ENCODE results near the gene FOXP1.

The FOXP1 gene

GRCh38 chr3:71050538-71051258, 532.8 kb downstream of the FOXP1 start:
- Histone ChIP-seq H3K4me1 (no peaks in the 10 kb centered on the region), H3K9me3 (ENCODE audit: control insufficient read depth, low read length) (no peaks in the 10 kb centered on the region), H3K4me3 (ENCODE audit: low read depth, low read length) (no peak overlapping the region), H3K4me2 (ENCODE audit: low read length) (no peak overlapping the region), H3K27me3 (ENCODE audit: control insufficient read depth, insufficient read depth, low read length) (no peaks in the 10 kb centered on the region), H3K27ac (no peak overlapping the region), H3K79me2 (peaks cover 2% of the 10 kb centered on the region), H2AFZ (no peak overlapping the region), H3K9ac (no peak overlapping the region), H3K36me3 (ENCODE audit: control insufficient read depth, insufficient read depth, low read length) (no peaks in the 10 kb centered on the region)
- TF ChIP-seq, protein P1, sequence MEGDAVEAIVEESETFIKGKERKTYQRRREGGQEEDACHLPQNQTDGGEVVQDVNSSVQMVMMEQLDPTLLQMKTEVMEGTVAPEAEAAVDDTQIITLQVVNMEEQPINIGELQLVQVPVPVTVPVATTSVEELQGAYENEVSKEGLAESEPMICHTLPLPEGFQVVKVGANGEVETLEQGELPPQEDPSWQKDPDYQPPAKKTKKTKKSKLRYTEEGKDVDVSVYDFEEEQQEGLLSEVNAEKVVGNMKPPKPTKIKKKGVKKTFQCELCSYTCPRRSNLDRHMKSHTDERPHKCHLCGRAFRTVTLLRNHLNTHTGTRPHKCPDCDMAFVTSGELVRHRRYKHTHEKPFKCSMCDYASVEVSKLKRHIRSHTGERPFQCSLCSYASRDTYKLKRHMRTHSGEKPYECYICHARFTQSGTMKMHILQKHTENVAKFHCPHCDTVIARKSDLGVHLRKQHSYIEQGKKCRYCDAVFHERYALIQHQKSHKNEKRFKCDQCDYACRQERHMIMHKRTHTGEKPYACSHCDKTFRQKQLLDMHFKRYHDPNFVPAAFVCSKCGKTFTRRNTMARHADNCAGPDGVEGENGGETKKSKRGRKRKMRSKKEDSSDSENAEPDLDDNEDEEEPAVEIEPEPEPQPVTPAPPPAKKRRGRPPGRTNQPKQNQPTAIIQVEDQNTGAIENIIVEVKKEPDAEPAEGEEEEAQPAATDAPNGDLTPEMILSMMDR (IDR thresholded peaks at IDR 0.05), result no peak

DNA sequence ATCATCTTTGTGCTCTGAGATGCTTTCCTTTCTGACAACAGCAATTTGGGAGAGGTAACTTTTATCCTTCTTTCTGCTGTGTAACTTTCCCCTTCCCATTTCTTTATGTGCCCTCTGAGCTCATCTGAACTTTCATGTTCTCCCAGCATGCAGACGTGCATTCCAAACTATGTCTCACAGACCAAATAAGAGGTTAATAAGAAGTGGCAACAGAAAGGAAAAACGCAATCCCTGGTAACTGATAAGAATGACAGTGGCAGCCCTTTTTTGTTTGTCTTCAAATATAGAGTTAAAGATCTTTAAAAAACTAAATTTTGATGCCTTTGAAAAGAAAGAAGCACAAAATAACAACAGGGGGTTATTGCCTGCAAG, 533.4 kb downstream of the FOXP1 start:
- no peaks in the 10 kb centered on the region for H3K4me1 ChIP-seq
- no peak overlapping the region for H3K9ac ChIP-seq
- TF ChIP-seq, protein P1 (IDR thresholded peaks at IDR 0.05), result no peak
- H3K4me2 ChIP-seq (ENCODE audit: low read length), result no peak overlapping the region
- peaks cover under 1% of the 10 kb centered on the region for H3K79me2 ChIP-seq
- H3K27me3 ChIP-seq (ENCODE audit: control insufficient read depth, insufficient read depth, low read length), result no peaks in the 10 kb centered on the region
- H3K4me3 ChIP-seq (ENCODE audit: low read depth, low read length), result no peak overlapping the region
- H3K36me3 ChIP-seq (ENCODE audit: control insufficient read depth, insufficient read depth, low read length), result no peaks in the 10 kb centered on the region
- H3K9me3 ChIP-seq (ENCODE audit: control insufficient read depth, low read length), result no peaks in the 10 kb centered on the region
- H3K27ac ChIP-seq, result no peak overlapping the region
- no peak overlapping the region for H2AFZ ChIP-seq

- Histone ChIP-seq H3K79me2 (no peaks in the 10 kb centered on the region), H3K36me3 (ENCODE audit: control insufficient read depth, insufficient read depth, low read length) (no peaks in the 10 kb centered on the region), H3K9me3 (ENCODE audit: control insufficient read depth, low read length) (no peaks in the 10 kb centered on the region), H3K4me2 (ENCODE audit: low read length) (no peak overlapping the region), H3K4me3 (ENCODE audit: low read depth, low read length) (no peak overlapping the region), H3K27ac (peak overlapping the region; percentile 49), H3K9ac (no peak overlapping the region), H2AFZ (no peak overlapping the region), H3K27me3 (ENCODE audit: control insufficient read depth, insufficient read depth, low read length) (no peaks in the 10 kb centered on the region), H3K4me1 (no peaks in the 10 kb centered on the region)
- TF ChIP-seq, protein P1 (IDR thresholded peaks at IDR 0.05), result no peak
These were observed 534.6 kb downstream of the FOXP1 start for GRCh38 chr3:71048948-71049347.

GRCh38 chr3:71047616-71048531, 535.7 kb downstream of the FOXP1 start:
- H2AFZ ChIP-seq, result no peak overlapping the region
- peak overlapping the region; percentile 49 for H3K27ac ChIP-seq
- H3K4me2 ChIP-seq (ENCODE audit: low read length), result no peak overlapping the region
- no peaks in the 10 kb centered on the region for H3K4me1 ChIP-seq
- no peaks in the 10 kb centered on the region for H3K27me3 ChIP-seq (ENCODE audit: control insufficient read depth, insufficient read depth, low read length)
- H3K4me3 ChIP-seq (ENCODE audit: low read depth, low read length), result no peak overlapping the region
- no peak overlapping the region for H3K9ac ChIP-seq
- H3K79me2 ChIP-seq, result peaks cover 3% of the 10 kb centered on the region
- H3K9me3 ChIP-seq (ENCODE audit: control insufficient read depth, low read length), result no peaks in the 10 kb centered on the region
- H3K36me3 ChIP-seq (ENCODE audit: control insufficient read depth, insufficient read depth, low read length), result no peaks in the 10 kb centered on the region
- TF ChIP-seq, protein P1 (IDR thresholded peaks at IDR 0.05), result no peak

Data from parathyroid adenoma (tissue), 2 donors.